IgD-negative memory B cell (primary cell): ENCODE data around the gene NAALADL2. TPM values are rescaled to one million over a fixed set of nuclear protein-coding genes. Genes with fewer than 3 reads are reported as not detected.

Source experiments
- H3K27ac Mint-ChIP-seq, 3 donors: one replicate each; pipeline ENCODE4 v1.8.0; 2020 to 2022; ENCODE audit warnings: mild to moderate bottlenecking in 3 of 3, mixed read lengths in 3 of 3, moderate library complexity in 1 of 3
- H3K27me3 Mint-ChIP-seq: one replicate; pipeline ENCODE4 v1.8.0; 2021; ENCODE audit warnings: mixed read lengths
- H3K36me3 Mint-ChIP-seq: one replicate; pipeline ENCODE4 v1.8.0; 2020; ENCODE audit warnings: mild to moderate bottlenecking, mixed read lengths
- H3K4me1 Mint-ChIP-seq, 3 donors: one replicate each; pipeline ENCODE4 v1.8.0; 2020 to 2022; ENCODE audit warnings: mixed read lengths in 3 of 3, mild to moderate bottlenecking in 1 of 3
- H3K4me3 Mint-ChIP-seq, 4 donors: one replicate each; pipeline ENCODE4 v1.8.0; 2020 to 2022; ENCODE audit warnings: mild to moderate bottlenecking in 4 of 4, mixed read lengths in 4 of 4, moderate library complexity in 3 of 4
- H3K9me3 Mint-ChIP-seq, 3 donors: one replicate each; pipeline ENCODE4 v1.8.0; 2020 to 2021; ENCODE audit warnings: mixed read lengths in 3 of 3, mild to moderate bottlenecking in 1 of 3
- polyA plus RNA-seq: library from polyadenylated mRNA; unstranded; fragments of 300-500 nt; fragmentation: Illumina TruSeq; gene quantifications from one replicate; pipeline ENCODE4 v1.2.3, GENCODE V29; 2021

The NAALADL2 gene
- polyA plus RNA-seq, 1 donor from 2014 or later = not detected

GRCh38 chr3:175620532-175620931 lies 761.4 kb downstream of the NAALADL2 start:
- no peak overlapping the region for H3K4me3 Mint-ChIP-seq
- no peaks in the 10 kb centered on the region for H3K36me3 Mint-ChIP-seq

GRCh38 chr3:175640958-175641357 lies 781.8 kb downstream of the NAALADL2 start:
- no peaks in the 10 kb centered on the region for H3K27me3 Mint-ChIP-seq
- H3K27ac Mint-ChIP-seq = no peak overlapping the region
- H3K4me1 Mint-ChIP-seq = no peaks in the 10 kb centered on the region
- peaks cover 1% of the 10 kb centered on the region for H3K36me3 Mint-ChIP-seq
- H3K9me3 Mint-ChIP-seq = peaks cover 0 to 2% (median 0%) of the 10 kb centered on the region in 3 donors
- H3K4me3 Mint-ChIP-seq = no peak overlapping the region

More at GRCh38 chr3:175620532-175620931, 761.4 kb downstream of the NAALADL2 start:
- H3K27ac Mint-ChIP-seq = no peak overlapping the region
- no peaks in the 10 kb centered on the region for H3K27me3 Mint-ChIP-seq
- H3K4me1 Mint-ChIP-seq = no peaks in the 10 kb centered on the region
- H3K9me3 Mint-ChIP-seq = peaks cover 0 to 13% (median 1%) of the 10 kb centered on the region in 3 donors

GRCh38 chr3:175646865-175647264 lies 787.7 kb downstream of the NAALADL2 start:
- peaks cover 1% of the 10 kb centered on the region for H3K36me3 Mint-ChIP-seq
- no peaks in the 10 kb centered on the region for H3K4me1 Mint-ChIP-seq
- peaks cover under 1 to 3% (median 2%) of the 10 kb centered on the region in 3 donors for H3K9me3 Mint-ChIP-seq
- no peak overlapping the region for H3K27ac Mint-ChIP-seq
- H3K27me3 Mint-ChIP-seq = no peaks in the 10 kb centered on the region
- no peak overlapping the region for H3K4me3 Mint-ChIP-seq

GRCh38 chr3:175648899-175649298 lies 789.8 kb downstream of the NAALADL2 start:
- Mint-ChIP-seq H3K27me3 (no peaks in the 10 kb centered on the region), H3K27ac (no peak overlapping the region), H3K36me3 (no peaks in the 10 kb centered on the region), H3K9me3 (peaks cover 2 to 4% (median 3%) of the 10 kb centered on the region in 3 donors), H3K4me1 (no peaks in the 10 kb centered on the region), H3K4me3 (no peak overlapping the region)

- no peak overlapping the region for H3K4me3 Mint-ChIP-seq
- no peaks in the 10 kb centered on the region for H3K36me3 Mint-ChIP-seq
- H3K27ac Mint-ChIP-seq = no peak overlapping the region
- H3K4me1 Mint-ChIP-seq = no peaks in the 10 kb centered on the region
- peaks cover 1 to 4% (median 4%) of the 10 kb centered on the region in 3 donors for H3K9me3 Mint-ChIP-seq
- H3K27me3 Mint-ChIP-seq = no peaks in the 10 kb centered on the region
These were observed 792.6 kb downstream of the NAALADL2 start for GRCh38 chr3:175651716-175652115.

- H3K4me1 Mint-ChIP-seq = no peaks in the 10 kb centered on the region
- H3K27me3 Mint-ChIP-seq = no peaks in the 10 kb centered on the region
- no peak overlapping the region for H3K27ac Mint-ChIP-seq
- no peak overlapping the region for H3K4me3 Mint-ChIP-seq
- peaks cover 0 to 4% (median 3%) of the 10 kb centered on the region in 3 donors for H3K9me3 Mint-ChIP-seq
- no peaks in the 10 kb centered on the region for H3K36me3 Mint-ChIP-seq
These were observed 796.2 kb downstream of the NAALADL2 start for GRCh38 chr3:175655351-175655750.

GRCh38 chr3:175656461-175656860 lies 797.3 kb downstream of the NAALADL2 start:
- no peaks in the 10 kb centered on the region for H3K27me3 Mint-ChIP-seq
- H3K9me3 Mint-ChIP-seq = peaks cover 0 to 4% (median 3%) of the 10 kb centered on the region in 3 donors
- no peak overlapping the region for H3K4me3 Mint-ChIP-seq
- no peak overlapping the region for H3K27ac Mint-ChIP-seq
- H3K36me3 Mint-ChIP-seq = no peaks in the 10 kb centered on the region
- H3K4me1 Mint-ChIP-seq = no peaks in the 10 kb centered on the region

GRCh38 chr3:175659670-175660350 lies 800.7 kb downstream of the NAALADL2 start:
- Mint-ChIP-seq H3K36me3 (no peaks in the 10 kb centered on the region), H3K4me1 (no peaks in the 10 kb centered on the region), H3K4me3 (no peak overlapping the region), H3K9me3 (peaks cover 0 to 3% (median 0%) of the 10 kb centered on the region in 3 donors), H3K27me3 (no peaks in the 10 kb centered on the region), H3K27ac (no peak overlapping the region)

- H3K4me1 Mint-ChIP-seq = no peaks in the 10 kb centered on the region
- no peak overlapping the region for H3K27ac Mint-ChIP-seq
These were observed 803.7 kb downstream of the NAALADL2 start for GRCh38 chr3:175662815-175663214.

GRCh38 chr3:175664911-175665310 lies 805.8 kb downstream of the NAALADL2 start:
- Mint-ChIP-seq H3K36me3 (no peaks in the 10 kb centered on the region), H3K27ac (no peak overlapping the region), H3K27me3 (no peaks in the 10 kb centered on the region), H3K9me3 (no peaks in the 10 kb centered on the region), H3K4me3 (no peak overlapping the region), H3K4me1 (no peaks in the 10 kb centered on the region)

More at GRCh38 chr3:175662815-175663214, 803.7 kb downstream of the NAALADL2 start:
- peaks cover 0 to 1% (median 0%) of the 10 kb centered on the region in 3 donors for H3K9me3 Mint-ChIP-seq
- H3K36me3 Mint-ChIP-seq = no peaks in the 10 kb centered on the region
- no peak overlapping the region for H3K4me3 Mint-ChIP-seq
- H3K27me3 Mint-ChIP-seq = no peaks in the 10 kb centered on the region

GRCh38 chr3:175668300-175668699 lies 809.2 kb downstream of the NAALADL2 start:
- Mint-ChIP-seq H3K4me3 (no peak overlapping the region), H3K36me3 (no peaks in the 10 kb centered on the region), H3K4me1 (no peaks in the 10 kb centered on the region), H3K27ac (no peak overlapping the region), H3K9me3 (peaks cover 0 to 5% (median 0%) of the 10 kb centered on the region in 3 donors), H3K27me3 (no peaks in the 10 kb centered on the region)

GRCh38 chr3:175670557-175670956 lies 811.4 kb downstream of the NAALADL2 start:
- peaks cover 0 to 5% (median 0%) of the 10 kb centered on the region in 3 donors for H3K9me3 Mint-ChIP-seq

GRCh38 chr3:175672119-175672689 lies 813.1 kb downstream of the NAALADL2 start:
- no peaks in the 10 kb centered on the region for H3K4me1 Mint-ChIP-seq

More at GRCh38 chr3:175670557-175670956, 811.4 kb downstream of the NAALADL2 start:
- Mint-ChIP-seq H3K27me3 (no peaks in the 10 kb centered on the region), H3K4me1 (no peaks in the 10 kb centered on the region), H3K36me3 (no peaks in the 10 kb centered on the region), H3K4me3 (no peak overlapping the region), H3K27ac (no peak overlapping the region)

GRCh38 chr3:175679568-175679967 lies 820.4 kb downstream of the NAALADL2 start:
- no peak overlapping the region for H3K27ac Mint-ChIP-seq
- no peaks in the 10 kb centered on the region for H3K27me3 Mint-ChIP-seq
- no peak overlapping the region for H3K4me3 Mint-ChIP-seq
- no peaks in the 10 kb centered on the region for H3K4me1 Mint-ChIP-seq
- H3K36me3 Mint-ChIP-seq = no peaks in the 10 kb centered on the region
- H3K9me3 Mint-ChIP-seq = peaks cover 2 to 6% (median 5%) of the 10 kb centered on the region in 3 donors

More at GRCh38 chr3:175672119-175672689, 813.1 kb downstream of the NAALADL2 start:
- H3K36me3 Mint-ChIP-seq = no peaks in the 10 kb centered on the region
- H3K27ac Mint-ChIP-seq = no peak overlapping the region
- H3K9me3 Mint-ChIP-seq = peaks cover 0 to 5% (median 0%) of the 10 kb centered on the region in 3 donors
- H3K27me3 Mint-ChIP-seq = no peaks in the 10 kb centered on the region
- no peak overlapping the region for H3K4me3 Mint-ChIP-seq

GRCh38 chr3:175692256-175692655 lies 833.1 kb downstream of the NAALADL2 start:
- Mint-ChIP-seq H3K27me3 (no peaks in the 10 kb centered on the region), H3K36me3 (no peaks in the 10 kb centered on the region), H3K9me3 (no peaks in the 10 kb centered on the region), H3K4me3 (no peak overlapping the region), H3K27ac (no peak overlapping the region), H3K4me1 (no peaks in the 10 kb centered on the region)

- no peak overlapping the region for H3K4me3 Mint-ChIP-seq
- no peaks in the 10 kb centered on the region for H3K9me3 Mint-ChIP-seq
- no peaks in the 10 kb centered on the region for H3K27me3 Mint-ChIP-seq
- no peaks in the 10 kb centered on the region for H3K4me1 Mint-ChIP-seq
- H3K27ac Mint-ChIP-seq = no peak overlapping the region
- no peaks in the 10 kb centered on the region for H3K36me3 Mint-ChIP-seq
These were observed 836.1 kb downstream of the NAALADL2 start for GRCh38 chr3:175695251-175695650.
